Esophagus mucosa (tissue), 1 donor: ENCODE results near the gene WDR75. TPM values are rescaled to one million over a fixed set of nuclear protein-coding genes. Genes with fewer than 3 reads are reported as not detected.
"Not testable (repeated sequence)": the region's sequence is repeated elsewhere in the genome, so short reads cannot be mapped to it uniquely, and the experiment has no call there.

ENCODE experiments used
- ATAC-seq: fragments of 200-7000 bp; cut with Tn5 transposase; one replicate; pipeline ENCODE4 v1.9.1; 2020
- total RNA-seq: library from RNA; stranded (reverse); gene quantifications from one replicate; pipeline ENCODE4 v1.2.4, GENCODE V29; 2023
- donor health status: DM: yes; HTN: yes; CAD: no.

The WDR75 gene
- total RNA-seq, 1 donor from 2014 or later: 24.3 TPM

GRCh38 chr2:189442468-189442867 lies 1.2 kb downstream of the WDR75 start:
- no peak for ATAC-seq

- no peak for ATAC-seq
Measured at GRCh38 chr2:189444322-189444721, 3.0 kb downstream of the WDR75 start.

GRCh38 chr2:189446780-189447179 lies 5.5 kb downstream of the WDR75 start:
- peak; percentile 74 for ATAC-seq

GRCh38 chr2:189454009-189454408 lies 12.7 kb downstream of the WDR75 start:
- ATAC-seq: no peak

- ATAC-seq: no peak
Measured at GRCh38 chr2:189465076-189465475, 23.8 kb downstream of the WDR75 start.

- no peak for ATAC-seq
Measured at GRCh38 chr2:189465478-189465877, 24.2 kb downstream of the WDR75 start.

- ATAC-seq: no peak
Measured at GRCh38 chr2:189466046-189466445, 24.8 kb downstream of the WDR75 start.

GRCh38 chr2:189466656-189467055 lies 25.4 kb downstream of the WDR75 start:
- no peak for ATAC-seq

GRCh38 chr2:189467160-189467559 lies 25.9 kb downstream of the WDR75 start:
- ATAC-seq: no peak

GRCh38 chr2:189467593-189467992 lies 26.3 kb downstream of the WDR75 start:
- no peak for ATAC-seq

GRCh38 chr2:189474526-189474925 lies 33.3 kb downstream of the WDR75 start:
- ATAC-seq: no peak

GRCh38 chr2:189477756-189478155 lies 36.5 kb downstream of the WDR75 start:
- peak; percentile 26 for ATAC-seq

- ATAC-seq: not testable (repeated sequence)
Measured at GRCh38 chr2:189478289-189478688, 37.0 kb downstream of the WDR75 start.

GRCh38 chr2:189481071-189481470 lies 39.8 kb downstream of the WDR75 start:
- ATAC-seq: no peak

GRCh38 chr2:189483571-189483970 lies 42.3 kb downstream of the WDR75 start:
- no peak for ATAC-seq

- no peak for ATAC-seq
Measured at GRCh38 chr2:189483980-189484740, 42.9 kb downstream of the WDR75 start.

GRCh38 chr2:189485146-189485545 lies 43.9 kb downstream of the WDR75 start:
- ATAC-seq: no peak

GRCh38 chr2:189486237-189486770 lies 45.0 kb downstream of the WDR75 start:
- ATAC-seq: no peak

GRCh38 chr2:189487283-189488007 lies 46.2 kb downstream of the WDR75 start:
- no peak for ATAC-seq

GRCh38 chr2:189488008-189488310 lies 46.7 kb downstream of the WDR75 start:
- ATAC-seq: no peak

GRCh38 chr2:189492451-189492850 lies 51.2 kb downstream of the WDR75 start:
- no peak for ATAC-seq

GRCh38 chr2:189498205-189498604 lies 56.9 kb downstream of the WDR75 start:
- no peak for ATAC-seq

- no peak for ATAC-seq
Measured at GRCh38 chr2:189499137-189499536, 57.9 kb downstream of the WDR75 start.
